GM23338 (cell line): ENCODE data around the gene TMEM212. TPM values are rescaled to one million over a fixed set of nuclear protein-coding genes. Genes with fewer than 3 reads are reported as not detected.

Source experiments
- ATAC-seq: fragments of 200-7000 bp; cut with Tn5 transposase; 3 replicates; pipeline ENCODE4 v1.9.1; 2020
- DNase-seq: peaks from one replicate; pipeline ENCODE4 v3.0.0-alpha.2; 2015; ENCODE audit warnings: low spot score
- H2AFZ ChIP-seq: fragments of 200-600 bp; sonication (generic); 2 replicates; pipeline ENCODE4 v1.8.0; 2016; ENCODE audit warnings: antibody characterized with exemption, mild to moderate bottlenecking, moderate library complexity
- H3F3A ChIP-seq: fragments of 200-600 bp; sonication (generic); replicated peaks from 2 replicates; pipeline ENCODE4 v1.8.0; 2017; ENCODE audit warnings: antibody characterized with exemption, mixed run types, low read depth
- H3K27ac ChIP-seq: fragments of 200-600 bp; sonication (generic); 2 replicates; pipeline ENCODE4 v1.6.1; 2016; ENCODE audit warnings: low read depth
- H3K27me3 ChIP-seq: fragments of 200-600 bp; sonication (generic); 2 replicates; pipeline ENCODE4 v1.8.0; 2016; ENCODE audit warnings: mild to moderate bottlenecking, mixed run types, moderate library complexity; ENCODE audit not compliant: insufficient read depth
- H3K36me3 ChIP-seq: fragments of 200-600 bp; sonication (generic); 2 replicates; pipeline ENCODE4 v1.8.0; 2016; ENCODE audit warnings: mild to moderate bottlenecking; ENCODE audit not compliant: insufficient read depth
- H3K4me1 ChIP-seq: fragments of 200-600 bp; sonication (generic); 2 replicates; pipeline ENCODE4 v1.8.0; 2016; ENCODE audit warnings: mild to moderate bottlenecking, moderate library complexity; ENCODE audit not compliant: insufficient read depth
- H3K4me2 ChIP-seq: fragments of 200-600 bp; sonication (generic); 2 replicates; pipeline ENCODE4 v1.7.1; 2017; ENCODE audit warnings: mixed run types
- H3K4me3 ChIP-seq: fragments of 200-600 bp; sonication (generic); 2 replicates; pipeline ENCODE4 v1.6.1; 2016; ENCODE audit warnings: mixed run types
- H3K79me2 ChIP-seq: fragments of 200-600 bp; sonication (generic); replicated peaks from 2 replicates; pipeline ENCODE4 v1.8.0; 2017; ENCODE audit warnings: mild to moderate bottlenecking; ENCODE audit not compliant: insufficient read depth
- H3K9me2 ChIP-seq: fragments of 200-600 bp; sonication (generic); 2 replicates; pipeline ENCODE4 v1.8.0; 2017; ENCODE audit not compliant: insufficient read depth
- H4K20me1 ChIP-seq: fragments of 200-600 bp; sonication (generic); replicated peaks from 2 replicates; pipeline ENCODE4 v1.8.0; 2017; ENCODE audit warnings: mild to moderate bottlenecking; ENCODE audit not compliant: insufficient read depth
- H3K27ac Mint-ChIP-seq: 2 replicates; pipeline ENCODE4 v1.8.0; 2020; ENCODE audit warnings: inconsistent platforms, mild to moderate bottlenecking, moderate library complexity, mixed read lengths
- H3K27me3 Mint-ChIP-seq: 3 replicates; pipeline ENCODE4 v1.8.0; 2022; ENCODE audit warnings: low read depth, mild to moderate bottlenecking, moderate library complexity, mixed read lengths, inconsistent platforms; ENCODE audit not compliant: insufficient read depth, poor library complexity
- H3K36me3 Mint-ChIP-seq: 3 replicates; pipeline ENCODE4 v1.8.0; 2021; ENCODE audit warnings: low read depth, mild to moderate bottlenecking, inconsistent platforms, moderate library complexity, mixed read lengths
- H3K4me1 Mint-ChIP-seq: 3 replicates; pipeline ENCODE4 v1.8.0; 2020; ENCODE audit warnings: mild to moderate bottlenecking, inconsistent platforms, mixed read lengths
- H3K4me3 Mint-ChIP-seq: 3 replicates; pipeline ENCODE4 v1.8.0; 2021; ENCODE audit warnings: moderate library complexity, mild to moderate bottlenecking, inconsistent platforms, mixed read lengths
- H3K9me3 Mint-ChIP-seq: 3 replicates; pipeline ENCODE4 v1.8.0; 2020; ENCODE audit warnings: moderate library complexity, mild to moderate bottlenecking, inconsistent platforms, mixed read lengths
- CREB1 ChIP-seq: fragments of 250-450 bp; sonication (Bioruptor Pico); IDR thresholded peaks from 2 replicates; pipeline ENCODE4 v1.5.0; 2020; ENCODE audit warnings: low read depth, mild to moderate bottlenecking, moderate library complexity
- EZH2phosphoT487 ChIP-seq: fragments of 200-600 bp; sonication (generic); IDR thresholded peaks from one replicate; pipeline ENCODE4 v1.8.1; 2018; ENCODE audit warnings: antibody characterized with exemption; ENCODE audit not compliant: unreplicated experiment
- JUNB ChIP-seq: IDR thresholded peaks from one replicate; pipeline ENCODE4 v1.6.1; 2016; ENCODE audit warnings: antibody characterized with exemption; ENCODE audit not compliant: unreplicated experiment
- NANOG ChIP-seq: IDR thresholded peaks from 2 replicates; pipeline ENCODE4 v1.6.1; 2016; ENCODE audit warnings: antibody characterized with exemption, borderline replicate concordance
- POLR2AphosphoS5 ChIP-seq: IDR thresholded peaks from 2 replicates; pipeline ENCODE4 v1.6.1; 2016; ENCODE audit warnings: antibody characterized with exemption, low read depth
- ZNF114 ChIP-seq: fragments of 250-450 bp; sonication (Bioruptor Pico); IDR thresholded peaks from 2 replicates; pipeline ENCODE4 v1.5.0; 2020; ENCODE audit warnings: mild to moderate bottlenecking, moderate library complexity
- ZNF331 ChIP-seq: fragments of 250-450 bp; sonication (Bioruptor Pico); IDR thresholded peaks from 2 replicates; pipeline ENCODE4 v1.5.0; 2020; ENCODE audit warnings: low read depth, mild to moderate bottlenecking, moderate library complexity
- polyA plus RNA-seq: library from polyadenylated mRNA; unstranded; fragments of >200 nt; fragmentation: Nextera tagmentation; extraction: Ambion mirVana; gene quantifications from 2 replicates; pipeline ENCODE4 v1.2.1, GENCODE V29; 2016
- total RNA-seq: library from RNA; depleted of rRNA; stranded (reverse); fragments of >200 nt; shearing (Covaris generic); gene quantifications from 2 replicates; pipeline ENCODE4 v1.2.3, GENCODE V29; 2014
- TF ChIP-seq, protein P1 (sequence below): fragments of 250-450 bp; sonication (Bioruptor Pico); IDR thresholded peaks from 2 replicates; pipeline ENCODE4 v1.5.0; 2020; ENCODE audit warnings: mild to moderate bottlenecking, moderate library complexity
- TF ChIP-seq, protein P2 (sequence below), 2 experiments: fragments of 200-600 bp in 1 of 2; sonication (generic) in 1 of 2; conservative IDR thresholded peaks; 2 replicates each; pipeline versions ENCODE4 v1.5.1 to v1.6.1; 2016 to 2017; ENCODE audit warnings: antibody characterized with exemption in 2 of 2, low read depth in 2 of 2, mild to moderate bottlenecking in 2 of 2, moderate library complexity in 1 of 2
- TF ChIP-seq, protein P3 (sequence below): IDR thresholded peaks from 2 replicates; pipeline ENCODE4 v1.6.1; 2016; ENCODE audit warnings: antibody characterized with exemption
- TF ChIP-seq, protein P4 (sequence below): IDR thresholded peaks from one replicate; pipeline ENCODE4 v1.6.1; 2018; ENCODE audit warnings: antibody characterized with exemption; ENCODE audit not compliant: unreplicated experiment

The TMEM212 gene
- total and polyA plus RNA-seq, 2 experiments from 2014 or later, result not detected

DNA sequence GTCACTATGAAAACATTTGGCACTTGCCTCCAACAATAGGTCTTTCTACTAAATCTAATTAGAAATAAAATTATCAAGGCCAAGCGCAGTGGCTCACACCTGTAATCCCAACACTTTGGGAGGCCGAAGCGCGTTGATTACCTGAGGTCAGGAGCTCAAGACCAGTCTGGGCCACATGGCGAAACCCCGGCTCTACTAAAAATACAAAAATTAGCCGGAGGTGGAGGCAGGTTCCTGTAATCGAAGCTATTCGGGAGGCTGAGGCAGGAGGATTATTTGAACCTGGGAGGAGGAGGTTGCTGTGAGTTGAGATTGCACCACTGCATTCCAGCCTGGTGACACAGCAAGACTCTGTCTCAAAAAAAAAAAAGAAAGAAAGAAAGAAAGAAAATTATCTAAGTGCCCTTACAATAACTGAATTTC lies 31.2 kb upstream of the TMEM212 start (continued):
- TF ChIP-seq, protein P1, sequence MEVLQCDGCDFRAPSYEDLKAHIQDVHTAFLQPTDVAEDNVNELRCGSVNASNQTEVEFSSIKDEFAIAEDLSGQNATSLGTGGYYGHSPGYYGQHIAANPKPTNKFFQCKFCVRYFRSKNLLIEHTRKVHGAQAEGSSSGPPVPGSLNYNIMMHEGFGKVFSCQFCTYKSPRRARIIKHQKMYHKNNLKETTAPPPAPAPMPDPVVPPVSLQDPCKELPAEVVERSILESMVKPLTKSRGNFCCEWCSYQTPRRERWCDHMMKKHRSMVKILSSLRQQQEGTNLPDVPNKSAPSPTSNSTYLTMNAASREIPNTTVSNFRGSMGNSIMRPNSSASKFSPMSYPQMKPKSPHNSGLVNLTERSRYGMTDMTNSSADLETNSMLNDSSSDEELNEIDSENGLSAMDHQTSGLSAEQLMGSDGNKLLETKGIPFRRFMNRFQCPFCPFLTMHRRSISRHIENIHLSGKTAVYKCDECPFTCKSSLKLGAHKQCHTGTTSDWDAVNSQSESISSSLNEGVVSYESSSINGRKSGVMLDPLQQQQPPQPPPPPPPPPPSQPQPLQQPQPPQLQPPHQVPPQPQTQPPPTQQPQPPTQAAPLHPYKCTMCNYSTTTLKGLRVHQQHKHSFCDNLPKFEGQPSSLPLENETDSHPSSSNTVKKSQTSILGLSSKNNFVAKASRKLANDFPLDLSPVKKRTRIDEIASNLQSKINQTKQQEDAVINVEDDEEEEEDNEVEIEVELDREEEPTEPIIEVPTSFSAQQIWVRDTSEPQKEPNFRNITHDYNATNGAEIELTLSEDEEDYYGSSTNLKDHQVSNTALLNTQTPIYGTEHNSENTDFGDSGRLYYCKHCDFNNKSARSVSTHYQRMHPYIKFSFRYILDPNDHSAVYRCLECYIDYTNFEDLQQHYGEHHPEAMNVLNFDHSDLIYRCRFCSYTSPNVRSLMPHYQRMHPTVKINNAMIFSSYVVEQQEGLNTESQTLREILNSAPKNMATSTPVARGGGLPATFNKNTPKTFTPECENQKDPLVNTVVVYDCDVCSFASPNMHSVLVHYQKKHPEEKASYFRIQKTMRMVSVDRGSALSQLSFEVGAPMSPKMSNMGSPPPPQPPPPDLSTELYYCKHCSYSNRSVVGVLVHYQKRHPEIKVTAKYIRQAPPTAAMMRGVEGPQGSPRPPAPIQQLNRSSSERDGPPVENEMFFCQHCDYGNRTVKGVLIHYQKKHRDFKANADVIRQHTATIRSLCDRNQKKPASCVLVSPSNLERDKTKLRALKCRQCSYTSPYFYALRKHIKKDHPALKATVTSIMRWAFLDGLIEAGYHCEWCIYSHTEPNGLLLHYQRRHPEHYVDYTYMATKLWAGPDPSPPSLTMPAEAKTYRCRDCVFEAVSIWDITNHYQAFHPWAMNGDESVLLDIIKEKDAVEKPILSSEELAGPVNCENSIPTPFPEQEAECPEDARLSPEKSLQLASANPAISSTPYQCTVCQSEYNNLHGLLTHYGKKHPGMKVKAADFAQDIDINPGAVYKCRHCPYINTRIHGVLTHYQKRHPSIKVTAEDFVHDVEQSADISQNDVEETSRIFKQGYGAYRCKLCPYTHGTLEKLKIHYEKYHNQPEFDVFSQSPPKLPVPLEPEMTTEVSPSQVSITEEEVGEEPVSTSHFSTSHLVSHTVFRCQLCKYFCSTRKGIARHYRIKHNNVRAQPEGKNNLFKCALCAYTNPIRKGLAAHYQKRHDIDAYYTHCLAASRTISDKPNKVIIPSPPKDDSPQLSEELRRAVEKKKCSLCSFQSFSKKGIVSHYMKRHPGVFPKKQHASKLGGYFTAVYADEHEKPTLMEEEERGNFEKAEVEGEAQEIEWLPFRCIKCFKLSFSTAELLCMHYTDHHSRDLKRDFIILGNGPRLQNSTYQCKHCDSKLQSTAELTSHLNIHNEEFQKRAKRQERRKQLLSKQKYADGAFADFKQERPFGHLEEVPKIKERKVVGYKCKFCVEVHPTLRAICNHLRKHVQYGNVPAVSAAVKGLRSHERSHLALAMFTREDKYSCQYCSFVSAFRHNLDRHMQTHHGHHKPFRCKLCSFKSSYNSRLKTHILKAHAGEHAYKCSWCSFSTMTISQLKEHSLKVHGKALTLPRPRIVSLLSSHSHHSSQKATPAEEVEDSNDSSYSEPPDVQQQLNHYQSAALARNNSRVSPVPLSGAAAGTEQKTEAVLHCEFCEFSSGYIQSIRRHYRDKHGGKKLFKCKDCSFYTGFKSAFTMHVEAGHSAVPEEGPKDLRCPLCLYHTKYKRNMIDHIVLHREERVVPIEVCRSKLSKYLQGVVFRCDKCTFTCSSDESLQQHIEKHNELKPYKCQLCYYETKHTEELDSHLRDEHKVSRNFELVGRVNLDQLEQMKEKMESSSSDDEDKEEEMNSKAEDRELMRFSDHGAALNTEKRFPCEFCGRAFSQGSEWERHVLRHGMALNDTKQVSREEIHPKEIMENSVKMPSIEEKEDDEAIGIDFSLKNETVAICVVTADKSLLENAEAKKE (CRISPR knock-in tag), result no peak
- no peak for TF ChIP-seq ZNF331 (CRISPR knock-in tag)
- TF ChIP-seq, protein P2, sequence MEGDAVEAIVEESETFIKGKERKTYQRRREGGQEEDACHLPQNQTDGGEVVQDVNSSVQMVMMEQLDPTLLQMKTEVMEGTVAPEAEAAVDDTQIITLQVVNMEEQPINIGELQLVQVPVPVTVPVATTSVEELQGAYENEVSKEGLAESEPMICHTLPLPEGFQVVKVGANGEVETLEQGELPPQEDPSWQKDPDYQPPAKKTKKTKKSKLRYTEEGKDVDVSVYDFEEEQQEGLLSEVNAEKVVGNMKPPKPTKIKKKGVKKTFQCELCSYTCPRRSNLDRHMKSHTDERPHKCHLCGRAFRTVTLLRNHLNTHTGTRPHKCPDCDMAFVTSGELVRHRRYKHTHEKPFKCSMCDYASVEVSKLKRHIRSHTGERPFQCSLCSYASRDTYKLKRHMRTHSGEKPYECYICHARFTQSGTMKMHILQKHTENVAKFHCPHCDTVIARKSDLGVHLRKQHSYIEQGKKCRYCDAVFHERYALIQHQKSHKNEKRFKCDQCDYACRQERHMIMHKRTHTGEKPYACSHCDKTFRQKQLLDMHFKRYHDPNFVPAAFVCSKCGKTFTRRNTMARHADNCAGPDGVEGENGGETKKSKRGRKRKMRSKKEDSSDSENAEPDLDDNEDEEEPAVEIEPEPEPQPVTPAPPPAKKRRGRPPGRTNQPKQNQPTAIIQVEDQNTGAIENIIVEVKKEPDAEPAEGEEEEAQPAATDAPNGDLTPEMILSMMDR (conservative IDR thresholded peaks at IDR 0.05; ENCODE audit: low read depth in 2 of 2), result no peak
- no peak for TF ChIP-seq JUNB
- no peak for TF ChIP-seq ZNF114
- TF ChIP-seq POLR2AphosphoS5, result no peak

DNA sequence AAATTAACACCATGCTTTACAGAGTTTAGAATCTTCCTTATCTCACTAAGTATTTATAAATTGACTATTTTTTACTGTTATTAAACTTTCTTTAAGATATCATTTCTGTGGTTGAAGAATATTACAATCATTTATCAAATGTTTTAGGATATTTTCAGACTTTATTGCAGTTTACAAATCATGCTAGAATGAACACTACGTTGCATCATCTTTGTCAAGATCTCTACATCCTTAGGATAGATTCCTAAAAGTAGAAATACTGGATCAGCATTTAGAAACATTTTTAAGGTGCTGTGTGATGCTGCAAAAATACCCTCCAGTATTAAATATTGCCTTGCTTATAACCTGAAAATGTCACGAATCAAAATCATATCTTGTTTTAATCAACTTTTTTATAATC lies 30.3 kb upstream of the TMEM212 start:
- no peaks in the 10 kb centered on the region for H3K9me3 Mint-ChIP-seq
- peaks cover 21% of the 10 kb centered on the region for H3K27me3 Mint-ChIP-seq
- H3K4me3 Mint-ChIP-seq, result no peak overlapping the region
- no peaks in the 10 kb centered on the region for H3K79me2 ChIP-seq
- no peak overlapping the region for H3K27ac ChIP-seq
- no peak overlapping the region for H3K4me2 ChIP-seq
- ATAC-seq, result no peak
- H3K27ac Mint-ChIP-seq, result no peak overlapping the region
- DNase-seq, result no peak
- no peaks in the 10 kb centered on the region for H4K20me1 ChIP-seq
- H3F3A ChIP-seq, result no peaks in the 10 kb centered on the region; the same call in 1 of the 2 replicates
- no peaks in the 10 kb centered on the region for H3K4me1 ChIP-seq
- H3K36me3 ChIP-seq, result no peaks in the 10 kb centered on the region
- no peak overlapping the region for H2AFZ ChIP-seq
- H3K4me3 ChIP-seq, result no peak overlapping the region
- H3K36me3 Mint-ChIP-seq, result no peaks in the 10 kb centered on the region
- peaks cover 42% of the 10 kb centered on the region for H3K27me3 ChIP-seq
- H3K4me1 Mint-ChIP-seq, result peaks cover 4% of the 10 kb centered on the region; the same call in 2 of the 3 replicates
- no peaks in the 10 kb centered on the region for H3K9me2 ChIP-seq
- TF ChIP-seq POLR2AphosphoS5, result no peak
- no peak for TF ChIP-seq EZH2phosphoT487
- TF ChIP-seq, protein P3, sequence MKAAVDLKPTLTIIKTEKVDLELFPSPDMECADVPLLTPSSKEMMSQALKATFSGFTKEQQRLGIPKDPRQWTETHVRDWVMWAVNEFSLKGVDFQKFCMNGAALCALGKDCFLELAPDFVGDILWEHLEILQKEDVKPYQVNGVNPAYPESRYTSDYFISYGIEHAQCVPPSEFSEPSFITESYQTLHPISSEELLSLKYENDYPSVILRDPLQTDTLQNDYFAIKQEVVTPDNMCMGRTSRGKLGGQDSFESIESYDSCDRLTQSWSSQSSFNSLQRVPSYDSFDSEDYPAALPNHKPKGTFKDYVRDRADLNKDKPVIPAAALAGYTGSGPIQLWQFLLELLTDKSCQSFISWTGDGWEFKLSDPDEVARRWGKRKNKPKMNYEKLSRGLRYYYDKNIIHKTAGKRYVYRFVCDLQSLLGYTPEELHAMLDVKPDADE, result no peak
- TF ChIP-seq CREB1, result no peak
- TF ChIP-seq, protein P4, sequence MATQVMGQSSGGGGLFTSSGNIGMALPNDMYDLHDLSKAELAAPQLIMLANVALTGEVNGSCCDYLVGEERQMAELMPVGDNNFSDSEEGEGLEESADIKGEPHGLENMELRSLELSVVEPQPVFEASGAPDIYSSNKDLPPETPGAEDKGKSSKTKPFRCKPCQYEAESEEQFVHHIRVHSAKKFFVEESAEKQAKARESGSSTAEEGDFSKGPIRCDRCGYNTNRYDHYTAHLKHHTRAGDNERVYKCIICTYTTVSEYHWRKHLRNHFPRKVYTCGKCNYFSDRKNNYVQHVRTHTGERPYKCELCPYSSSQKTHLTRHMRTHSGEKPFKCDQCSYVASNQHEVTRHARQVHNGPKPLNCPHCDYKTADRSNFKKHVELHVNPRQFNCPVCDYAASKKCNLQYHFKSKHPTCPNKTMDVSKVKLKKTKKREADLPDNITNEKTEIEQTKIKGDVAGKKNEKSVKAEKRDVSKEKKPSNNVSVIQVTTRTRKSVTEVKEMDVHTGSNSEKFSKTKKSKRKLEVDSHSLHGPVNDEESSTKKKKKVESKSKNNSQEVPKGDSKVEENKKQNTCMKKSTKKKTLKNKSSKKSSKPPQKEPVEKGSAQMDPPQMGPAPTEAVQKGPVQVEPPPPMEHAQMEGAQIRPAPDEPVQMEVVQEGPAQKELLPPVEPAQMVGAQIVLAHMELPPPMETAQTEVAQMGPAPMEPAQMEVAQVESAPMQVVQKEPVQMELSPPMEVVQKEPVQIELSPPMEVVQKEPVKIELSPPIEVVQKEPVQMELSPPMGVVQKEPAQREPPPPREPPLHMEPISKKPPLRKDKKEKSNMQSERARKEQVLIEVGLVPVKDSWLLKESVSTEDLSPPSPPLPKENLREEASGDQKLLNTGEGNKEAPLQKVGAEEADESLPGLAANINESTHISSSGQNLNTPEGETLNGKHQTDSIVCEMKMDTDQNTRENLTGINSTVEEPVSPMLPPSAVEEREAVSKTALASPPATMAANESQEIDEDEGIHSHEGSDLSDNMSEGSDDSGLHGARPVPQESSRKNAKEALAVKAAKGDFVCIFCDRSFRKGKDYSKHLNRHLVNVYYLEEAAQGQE, result no peak
- no peak for TF ChIP-seq NANOG
